HepG2 (cell line): ENCODE results near the gene CD81. TPM values are rescaled to one million over a fixed set of nuclear protein-coding genes. Genes with fewer than 3 reads are reported as not detected.

Source experiments
- ATAC-seq: fragments of 200-7000 bp; cut with Tn5 transposase; 3 replicates; pipeline ENCODE4 v1.9.1; 2020; ENCODE audit warnings: mild to moderate bottlenecking, moderate library complexity
- BruUV-seq: library from RNA; stranded (reverse); fragments of 400-500 nt; replicated peaks from 2 replicates; lab custom pipeline; 2021; lab: Mats Ljungman, UMichigan
- CTCF ChIA-PET: fragments of 300-600 bp; formaldehyde crosslinking; extraction: SDS; loops from one replicate; lab custom pipeline; 2021; ENCODE audit warnings: low total read pairs, inconsistent platforms, low intra/inter-chr PET ratio; lab: Yijun Ruan, JAX
- POLR2A ChIA-PET: fragments of 350-600 bp; sonication (Branson Sonifier 250); formaldehyde crosslinking; loops from one replicate; lab custom pipeline; 2020; ENCODE audit warnings: antibody characterized with exemption, inconsistent platforms; lab: Yijun Ruan, JAX
- DNase-seq: peaks from one replicate; pipeline ENCODE4 v3.0.0-alpha.2; 2015; ENCODE audit warnings: low spot score
- FAIRE-seq: peaks from 3 replicates; lab custom pipeline; 2011; peaks lifted over from hg19 to GRCh38; lab: Jason Lieb, UNC
- H2AFZ ChIP-seq: one replicate; pipeline ENCODE4 v1.6.1; 2011; ENCODE audit warnings: low read length, inconsistent platforms
- H3K27ac ChIP-seq: fragments of 300-600 bp; 3 replicates; pipeline ENCODE4 v1.8.0; 2011; ENCODE audit warnings: mixed run types, mild to moderate bottlenecking, mixed read lengths, low read length, inconsistent platforms; ENCODE audit not compliant: insufficient read depth; ENCODE audit errors: extremely low read length
- H3K27me3 ChIP-seq, 2 experiments: fragments of 200-600 bp in 1 of 2; 2 replicates in 1 of 2; 3 replicates in 1 of 2; pipeline versions ENCODE4 v1.6.0 to v1.8.0; 2011; ENCODE audit warnings: low read length in 2 of 2, mild to moderate bottlenecking in 2 of 2, moderate library complexity in 2 of 2, inconsistent platforms in 1 of 2; ENCODE audit not compliant: insufficient read depth in 2 of 2, control insufficient read depth in 1 of 2
- H3K36me3 ChIP-seq, 2 experiments: fragments of 200-600 bp in 1 of 2; replicated peaks in 1 of 2; 2 replicates in 1 of 2; 3 replicates in 1 of 2; pipeline versions ENCODE4 v1.5.1 to v1.8.0; 2011; ENCODE audit warnings: low read length in 2 of 2, inconsistent platforms in 1 of 2; ENCODE audit not compliant: insufficient read depth in 2 of 2, control insufficient read depth in 1 of 2
- H3K4me1 ChIP-seq: 2 replicates; pipeline ENCODE4 v1.5.1; 2012; ENCODE audit warnings: low read length, inconsistent platforms; ENCODE audit not compliant: insufficient read depth
- H3K4me2 ChIP-seq: 2 replicates; pipeline ENCODE4 v1.6.0; 2011; ENCODE audit warnings: low read depth, low read length, inconsistent platforms
- H3K4me3 ChIP-seq, 3 experiments: fragments of 200-600 bp in 1 of 3; sonication (generic), shearing (Covaris generic) in 1 of 3; replicated peaks in 1 of 3; 2 replicates each; pipeline ENCODE4 v1.5.1; 2011 to 2016; ENCODE audit warnings: low read length in 3 of 3, inconsistent platforms in 2 of 3, low read depth in 2 of 3, mild to moderate bottlenecking in 2 of 3, control low read depth in 1 of 3, mixed read lengths in 1 of 3; ENCODE audit not compliant: insufficient read depth in 1 of 3
- H3K79me2 ChIP-seq: one replicate; pipeline ENCODE4 v1.6.1; 2011; ENCODE audit warnings: low read length, inconsistent platforms; ENCODE audit not compliant: insufficient read depth
- H3K9ac ChIP-seq: 2 replicates; pipeline ENCODE4 v1.6.0; 2011; ENCODE audit warnings: mild to moderate bottlenecking, low read depth, low read length, inconsistent platforms; ENCODE audit not compliant: insufficient read depth
- H3K9me3 ChIP-seq: 2 replicates; pipeline ENCODE4 v1.5.1; 2012; ENCODE audit warnings: mild to moderate bottlenecking, low read length
- H4K20me1 ChIP-seq: 2 replicates; pipeline ENCODE4 v1.6.0; 2011; ENCODE audit warnings: inconsistent platforms, mild to moderate bottlenecking, low read length, moderate library complexity; ENCODE audit not compliant: insufficient read depth
- IRF1 ChIP-seq: sonication (generic); formaldehyde crosslinking; IDR thresholded peaks from 2 replicates; pipeline ENCODE4 v1.4.0; 2020; ENCODE audit warnings: low read depth, mild to moderate bottlenecking, missing genetic modification reagents
- KAT7 ChIP-seq: IDR thresholded peaks from 2 replicates; pipeline ENCODE4 v1.6.1; 2018; ENCODE audit warnings: borderline replicate concordance, missing compliant biosample characterization
- TBX2 ChIP-seq: sonication (generic); formaldehyde crosslinking; IDR thresholded peaks from 2 replicates; pipeline ENCODE4 v1.5.0; 2020; ENCODE audit warnings: missing genetic modification reagents, mild to moderate bottlenecking, borderline replicate concordance
- ZBTB25 ChIP-seq: IDR thresholded peaks from 2 replicates; pipeline ENCODE4 v1.6.1; 2018; ENCODE audit warnings: missing genetic modification reagents
- ZNF33A ChIP-seq: sonication (generic); formaldehyde crosslinking; IDR thresholded peaks from 2 replicates; pipeline ENCODE4 v1.5.1; 2020; ENCODE audit warnings: missing genetic modification reagents, mild to moderate bottlenecking, moderate library complexity, borderline replicate concordance
- ZNF775 ChIP-seq: sonication (generic); formaldehyde crosslinking; IDR thresholded peaks from 2 replicates; pipeline ENCODE4 v1.4.0; 2020; ENCODE audit warnings: missing genetic modification reagents, mild to moderate bottlenecking, moderate library complexity, borderline replicate concordance
- WGBS: methylation state at CpG from one replicate; pipeline ENCODE4 v1.1.6; 2017; ENCODE audit warnings: low lambda C conversion rate; 5-methylcytosine and 5-hydroxymethylcytosine counted together
- in situ Hi-C: cut with HindIII; loops from 2 replicates; pipeline ENCODE4 v1.10.0; 2017; ENCODE audit warnings: low pct_unique_long_range_greater_than_20kb; ENCODE audit not compliant: extremely low pct_ligation_motif_present
- intact Hi-C: fragments of 100-400 bp; cut with micrococcal nuclease; formaldehyde crosslinking; loops from one replicate; pipeline ENCODE4 v1.10.0; 2022; ENCODE audit not compliant: unreplicated experiment
- polyA plus RNA-seq, 8 experiments: library from polyadenylated mRNA; depleted of rRNA in 3 of 8; stranded (reverse) in 7 of 8; unstranded in 1 of 8; fragments of >200 nt; fragmentation: Illumina TruSeq in 4 of 8; extraction: Trizol in 4 of 8; gene quantifications; 2 replicates each; pipeline versions ENCODE4 v1.2.1 to v1.2.3, GENCODE V29; 2011 to 2016; ENCODE audit warnings: low read depth in 4 of 8, missing spikeins in 1 of 8, mixed read lengths in 1 of 8; ENCODE audit not compliant: insufficient read depth in 1 of 8
- total RNA-seq, 5 experiments: library from RNA; depleted of rRNA; stranded (reverse); fragments of >200 nt; fragmentation: Illumina TruSeq; extraction: Trizol; gene quantifications; 2 replicates each; pipeline ENCODE4 v1.2.3, GENCODE V29; 2016; ENCODE audit warnings: low read depth in 1 of 5
- TF ChIP-seq, protein P1 (sequence below): sonication (generic); formaldehyde crosslinking; IDR thresholded peaks from 2 replicates; pipeline ENCODE4 v1.8.1; 2023; ENCODE audit warnings: mild to moderate bottlenecking, inconsistent platforms, moderate library complexity, missing genetic modification reagents, borderline replicate concordance
- TF ChIP-seq, protein P2 (sequence below): sonication (generic); formaldehyde crosslinking; IDR thresholded peaks from 2 replicates; pipeline ENCODE4 v1.8.0; 2022; ENCODE audit warnings: mild to moderate bottlenecking, missing genetic modification reagents, borderline replicate concordance
- TF ChIP-seq, protein P3 (sequence below): sonication (generic); formaldehyde crosslinking; IDR thresholded peaks from 2 replicates; pipeline ENCODE4 v1.4.0; 2020; ENCODE audit warnings: missing genetic modification reagents

CD81 gene
- total and polyA plus RNA-seq, 2 of the 13 experiments (the other 11 are each of a cell fraction or from before 2014, with no cell fraction given), result not detected

GRCh38 chr11:2368178-2368850 lies 8.8 kb upstream of the CD81 start:
- Histone ChIP-seq H3K4me3 (no peak overlapping the region), H3K36me3 (no peaks in the 10 kb centered on the region), H2AFZ (no peak overlapping the region), H3K79me2 (no peaks in the 10 kb centered on the region), H4K20me1 (no peaks in the 10 kb centered on the region), H3K9me3 (no peaks in the 10 kb centered on the region), H3K9ac (no peak overlapping the region), H3K4me2 (no peak overlapping the region), H3K27ac (no peak overlapping the region), H3K27me3 (peaks cover 12 to 57% of the 10 kb centered on the region in 2 experiments; a peak in 4 of 5 replicates), H3K4me1 (no peaks in the 10 kb centered on the region)
- ChIA-PET POLR2A (no interaction called here), CTCF (no interaction called here)
- FAIRE-seq (no peak), DNase-seq (no peak), ATAC-seq (no peak)
- WGBS, result 10% methylated on average over 2 of the region's 7 CpGs
- in situ Hi-C loops (no loop called here), intact Hi-C loops (no loop called here)
- BruUV-seq, result no TSS peak
- TF ChIP-seq TBX2 (CRISPR knock-in tag) (no peak), ZBTB25 (no peak), ZNF775 (CRISPR knock-in tag) (no peak), ZNF33A (CRISPR knock-in tag) (no peak), KAT7 (CRISPR knock-in tag) (no peak), IRF1 (CRISPR knock-in tag) (no peak)
- TF ChIP-seq, protein P1, sequence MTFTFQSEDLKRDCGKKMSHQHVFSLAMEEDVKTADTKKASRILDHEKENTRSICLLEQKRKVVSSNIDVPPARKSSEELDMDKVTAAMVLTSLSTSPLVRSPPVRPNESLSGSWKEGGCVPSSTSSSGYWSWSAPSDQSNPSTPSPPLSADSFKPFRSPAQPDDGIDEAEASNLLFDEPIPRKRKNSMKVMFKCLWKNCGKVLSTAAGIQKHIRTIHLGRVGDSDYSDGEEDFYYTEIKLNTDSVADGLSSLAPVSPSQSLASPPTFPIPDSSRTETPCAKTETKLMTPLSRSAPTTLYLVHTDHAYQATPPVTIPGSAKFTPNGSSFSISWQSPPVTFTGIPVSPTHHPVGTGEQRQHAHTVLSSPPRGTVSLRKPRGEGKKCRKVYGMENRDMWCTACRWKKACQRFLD (CRISPR knock-in tag), result no peak
- TF ChIP-seq, protein P2, sequence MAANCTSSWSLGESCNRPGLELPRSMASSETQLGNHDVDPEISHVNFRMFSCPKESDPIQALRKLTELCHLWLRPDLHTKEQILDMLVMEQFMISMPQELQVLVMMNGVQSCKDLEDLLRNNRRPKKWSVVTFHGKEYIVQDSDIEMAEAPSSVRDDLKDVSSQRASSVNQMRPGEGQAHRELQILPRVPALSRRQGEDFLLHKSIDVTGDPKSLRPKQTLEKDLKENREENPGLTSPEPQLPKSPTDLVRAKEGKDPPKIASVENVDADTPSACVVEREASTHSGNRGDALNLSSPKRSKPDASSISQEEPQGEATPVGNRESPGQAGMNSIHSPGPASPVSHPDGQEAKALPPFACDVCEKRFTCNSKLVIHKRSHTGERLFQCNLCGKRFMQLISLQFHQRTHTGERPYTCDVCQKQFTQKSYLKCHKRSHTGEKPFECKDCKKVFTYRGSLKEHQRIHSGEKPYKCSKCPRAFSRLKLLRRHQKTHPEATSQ (CRISPR knock-in tag), result no peak
- TF ChIP-seq, protein P3, sequence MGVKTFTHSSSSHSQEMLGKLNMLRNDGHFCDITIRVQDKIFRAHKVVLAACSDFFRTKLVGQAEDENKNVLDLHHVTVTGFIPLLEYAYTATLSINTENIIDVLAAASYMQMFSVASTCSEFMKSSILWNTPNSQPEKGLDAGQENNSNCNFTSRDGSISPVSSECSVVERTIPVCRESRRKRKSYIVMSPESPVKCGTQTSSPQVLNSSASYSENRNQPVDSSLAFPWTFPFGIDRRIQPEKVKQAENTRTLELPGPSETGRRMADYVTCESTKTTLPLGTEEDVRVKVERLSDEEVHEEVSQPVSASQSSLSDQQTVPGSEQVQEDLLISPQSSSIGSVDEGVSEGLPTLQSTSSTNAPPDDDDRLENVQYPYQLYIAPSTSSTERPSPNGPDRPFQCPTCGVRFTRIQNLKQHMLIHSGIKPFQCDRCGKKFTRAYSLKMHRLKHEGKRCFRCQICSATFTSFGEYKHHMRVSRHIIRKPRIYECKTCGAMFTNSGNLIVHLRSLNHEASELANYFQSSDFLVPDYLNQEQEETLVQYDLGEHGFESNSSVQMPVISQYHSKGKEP, result no peak
